Endothelial cell of umbilical vein (primary cell): ENCODE results near the gene KPRP. TPM values are rescaled to one million over a fixed set of nuclear protein-coding genes. Genes with fewer than 3 reads are reported as not detected.

Experiments used
- BruUV-seq: library from RNA; stranded (reverse); fragments of 400-500 nt; replicated peaks from 2 replicates; lab custom pipeline; 2021; lab: Mats Ljungman, UMichigan
- CTCF ChIA-PET: fragments of 300-600, 350-600 bp; sonication (Branson Sonifier 250); formaldehyde crosslinking; loops from one replicate; lab custom pipeline; 2021; ENCODE audit warnings: antibody characterized with exemption, inconsistent platforms; lab: Charles Lee
- POLR2A ChIA-PET: fragments of 300-600, 350-600 bp; sonication (Branson Sonifier 250); formaldehyde crosslinking; loops from one replicate; lab custom pipeline; 2021; ENCODE audit warnings: antibody characterized with exemption, inconsistent platforms; lab: Charles Lee
- DNase-seq: peaks from one replicate; pipeline ENCODE4 v3.0.0-alpha.2; 2011; ENCODE audit warnings: low read depth, low spot score
- FAIRE-seq: peaks from 2 replicates; lab custom pipeline; 2011; peaks lifted over from hg19 to GRCh38; lab: Jason Lieb, UNC
- H2AFZ ChIP-seq: 2 replicates; pipeline ENCODE4 v1.6.0; 2012; ENCODE audit warnings: low read depth, low read length, control low read depth, inconsistent platforms
- H3K27ac ChIP-seq: 2 replicates; pipeline ENCODE4 v1.5.1; 2011; ENCODE audit warnings: low read depth, mild to moderate bottlenecking, control low read depth, low read length, moderate library complexity; ENCODE audit not compliant: insufficient read depth
- H3K27me3 ChIP-seq, 2 experiments: 2 replicates each; pipeline versions ENCODE4 v1.6.0 to v1.6.1; 2011; ENCODE audit warnings: low read length in 2 of 2, mixed read lengths in 1 of 2; ENCODE audit not compliant: control insufficient read depth in 2 of 2, insufficient read depth in 2 of 2
- H3K36me3 ChIP-seq, 2 experiments: 2 replicates in 1 of 2; 3 replicates in 1 of 2; pipeline ENCODE4 v1.5.1; 2011; ENCODE audit warnings: low read length in 2 of 2, mild to moderate bottlenecking in 1 of 2, moderate library complexity in 1 of 2; ENCODE audit not compliant: control insufficient read depth in 2 of 2, insufficient read depth in 2 of 2; ENCODE audit errors: extremely low read depth in 1 of 2
- H3K4me1 ChIP-seq: 3 replicates; pipeline ENCODE4 v1.5.1; 2011; ENCODE audit warnings: mild to moderate bottlenecking, low read length; ENCODE audit not compliant: control insufficient read depth, insufficient read depth; ENCODE audit errors: extremely low read depth
- H3K4me2 ChIP-seq: 2 replicates; pipeline ENCODE4 v1.6.1; 2011; ENCODE audit warnings: low read length, control low read depth, mixed read lengths; ENCODE audit not compliant: insufficient read depth
- H3K4me3 ChIP-seq, 3 experiments: fragments of 200-600 bp in 1 of 3; sonication (generic), shearing (Covaris generic) in 1 of 3; replicated peaks in 1 of 3; 2 replicates each; pipeline ENCODE4 v1.5.1; 2011 to 2016; ENCODE audit warnings: control low read depth in 3 of 3, low read length in 3 of 3, mild to moderate bottlenecking in 2 of 3, inconsistent platforms in 1 of 3, low read depth in 1 of 3, moderate library complexity in 1 of 3; ENCODE audit not compliant: insufficient read depth in 1 of 3
- H3K79me2 ChIP-seq: 2 replicates; pipeline ENCODE4 v1.6.0; 2012; ENCODE audit warnings: low read length, inconsistent platforms; ENCODE audit not compliant: control insufficient read depth, insufficient read depth
- H3K9ac ChIP-seq: replicated peaks from 2 replicates; pipeline ENCODE3; 2011; ENCODE audit warnings: low read length, control low read depth; ENCODE audit not compliant: insufficient read depth; ENCODE audit errors: extremely low read depth
- H3K9me1 ChIP-seq: replicated peaks from 3 replicates; pipeline ENCODE4 v1.6.0; 2011; ENCODE audit warnings: mild to moderate bottlenecking, low read length; ENCODE audit not compliant: control insufficient read depth, insufficient read depth; ENCODE audit errors: extremely low read depth
- H3K9me3 ChIP-seq: replicated peaks from 2 replicates; pipeline ENCODE4 v1.5.1; 2012; ENCODE audit warnings: low read length, inconsistent platforms; ENCODE audit not compliant: control insufficient read depth, insufficient read depth
- H4K20me1 ChIP-seq: replicated peaks from 2 replicates; pipeline ENCODE3; 2011; ENCODE audit warnings: mild to moderate bottlenecking, low read length; ENCODE audit not compliant: control insufficient read depth, insufficient read depth; ENCODE audit errors: extremely low read depth
- EZH2 ChIP-seq: IDR thresholded peaks from 2 replicates; pipeline ENCODE4 v1.6.1; 2012; ENCODE audit warnings: borderline replicate concordance, low read depth, mild to moderate bottlenecking, moderate library complexity, low read length, inconsistent platforms; ENCODE audit not compliant: severe bottlenecking
- FOS ChIP-seq: IDR thresholded peaks from 2 replicates; pipeline ENCODE4 v1.6.1; 2011; ENCODE audit warnings: mild to moderate bottlenecking, low read length, moderate library complexity, borderline replicate concordance; ENCODE audit not compliant: insufficient read depth
- GATA2 ChIP-seq: IDR thresholded peaks from 2 replicates; pipeline ENCODE4 v1.7.0; 2011; ENCODE audit warnings: low read depth, mild to moderate bottlenecking, moderate library complexity, mixed read lengths, low read length; ENCODE audit not compliant: insufficient read length, insufficient read depth
- JUN ChIP-seq: IDR thresholded peaks from 2 replicates; pipeline ENCODE4 v1.6.1; 2011; ENCODE audit warnings: borderline replicate concordance, low read depth; ENCODE audit not compliant: insufficient read length, insufficient read depth
- MYC ChIP-seq: IDR thresholded peaks from one replicate; pipeline ENCODE4 v1.6.1; 2011; ENCODE audit warnings: mild to moderate bottlenecking, low read depth, low read length
- POLR2A ChIP-seq: IDR thresholded peaks from 2 replicates; pipeline ENCODE4 v1.6.1; 2012; ENCODE audit warnings: low read depth, mild to moderate bottlenecking, control low read depth, low read length
- POLR2AphosphoS5 ChIP-seq: IDR thresholded peaks from 2 replicates; pipeline ENCODE4 v1.6.1; 2012; ENCODE audit warnings: low read depth, mild to moderate bottlenecking, control low read depth, low read length, moderate library complexity; ENCODE audit not compliant: insufficient read depth
- dilution Hi-C: fragments of 300-500 bp; cut with MboI; formaldehyde crosslinking; loops from one replicate; pipeline ENCODE4 v1.15.0; 2019; ENCODE audit warnings: low sequenced_read_pairs; ENCODE audit not compliant: extremely low pct_ligation_motif_present
- intact Hi-C: fragments of 100-400 bp; cut with micrococcal nuclease; formaldehyde crosslinking; loops from one replicate; pipeline ENCODE4 v1.10.0; 2022
- polyA plus RNA-seq, 4 experiments: library from polyadenylated mRNA; depleted of rRNA in 3 of 4; stranded (reverse) in 3 of 4; unstranded in 1 of 4; fragments of >200 nt; gene quantifications; 2 replicates each; pipeline versions ENCODE4 v1.2.1 to v1.2.3, GENCODE V29; 2011 to 2012; ENCODE audit warnings: missing spikeins in 1 of 4
- total RNA-seq: library from RNA; stranded (reverse); gene quantifications from 2 replicates; pipeline ENCODE4 v1.2.3, GENCODE V29; 2021
- TF ChIP-seq, protein P1 (sequence below): IDR thresholded peaks from 2 replicates; pipeline ENCODE4 v1.6.1; 2011; ENCODE audit not compliant: insufficient read depth, insufficient read length
- TF ChIP-seq, protein P2 (sequence below), 2 donors: IDR thresholded peaks; 1 replicate in 1 of 2; 2 replicates in 1 of 2; pipeline ENCODE4 v1.5.1; 2011; ENCODE audit warnings: low read length in 2 of 2, mild to moderate bottlenecking in 2 of 2, moderate library complexity in 2 of 2, control low read depth in 1 of 2, inconsistent platforms in 1 of 2, low read depth in 1 of 2; ENCODE audit not compliant: insufficient read depth in 1 of 2; ENCODE audit errors: extremely low read depth in 1 of 2

Gene KPRP
- total and polyA plus RNA-seq, 2 donors (not counting 3 experiments of a cell fraction or from before 2014, with no cell fraction given) = not detected

DNA sequence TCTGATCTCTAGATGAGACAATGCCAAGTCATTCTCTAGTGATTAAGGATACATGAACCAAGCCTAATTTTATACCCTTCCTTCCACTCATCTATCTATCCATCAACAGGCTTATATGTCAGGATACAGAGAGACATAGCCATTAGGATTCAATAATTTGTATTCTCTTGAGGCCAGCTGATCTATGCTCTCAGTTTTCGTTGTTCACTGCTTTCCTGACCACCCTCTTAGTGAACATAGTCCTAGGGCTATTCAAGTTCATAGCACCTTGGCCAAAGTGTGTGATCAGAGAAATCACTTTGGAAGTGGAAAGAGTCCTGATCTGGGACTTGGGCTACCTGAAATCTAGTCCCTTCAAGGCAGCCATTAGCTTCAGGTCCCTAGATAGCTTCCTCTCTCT lies 4.2 kb upstream of the KPRP start:
- H3K36me3 ChIP-seq = no peaks in the 10 kb centered on the region
- dilution Hi-C loops (no loop called here), intact Hi-C loops (no loop called here)
- H4K20me1 ChIP-seq = no peaks in the 10 kb centered on the region
- H2AFZ ChIP-seq = no peak overlapping the region
- no TSS peak for BruUV-seq
- H3K27ac ChIP-seq = no peak overlapping the region
- H3K4me3 ChIP-seq = no peak overlapping the region
- H3K4me1 ChIP-seq = no peaks in the 10 kb centered on the region
- H3K9me1 ChIP-seq = no peaks in the 10 kb centered on the region
- no peaks in the 10 kb centered on the region for H3K9me3 ChIP-seq
- H3K79me2 ChIP-seq = no peaks in the 10 kb centered on the region
- H3K9ac ChIP-seq = no peak overlapping the region
- no peak for FAIRE-seq
- H3K4me2 ChIP-seq = no peak overlapping the region
- TF ChIP-seq, protein P1, sequence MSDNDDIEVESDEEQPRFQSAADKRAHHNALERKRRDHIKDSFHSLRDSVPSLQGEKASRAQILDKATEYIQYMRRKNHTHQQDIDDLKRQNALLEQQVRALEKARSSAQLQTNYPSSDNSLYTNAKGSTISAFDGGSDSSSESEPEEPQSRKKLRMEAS = no peak
- TF ChIP-seq POLR2AphosphoS5 (no peak), GATA2 (no peak), JUN (no peak), MYC (no peak), EZH2 (no peak), FOS (no peak), POLR2A (no peak)
- TF ChIP-seq, protein P2, sequence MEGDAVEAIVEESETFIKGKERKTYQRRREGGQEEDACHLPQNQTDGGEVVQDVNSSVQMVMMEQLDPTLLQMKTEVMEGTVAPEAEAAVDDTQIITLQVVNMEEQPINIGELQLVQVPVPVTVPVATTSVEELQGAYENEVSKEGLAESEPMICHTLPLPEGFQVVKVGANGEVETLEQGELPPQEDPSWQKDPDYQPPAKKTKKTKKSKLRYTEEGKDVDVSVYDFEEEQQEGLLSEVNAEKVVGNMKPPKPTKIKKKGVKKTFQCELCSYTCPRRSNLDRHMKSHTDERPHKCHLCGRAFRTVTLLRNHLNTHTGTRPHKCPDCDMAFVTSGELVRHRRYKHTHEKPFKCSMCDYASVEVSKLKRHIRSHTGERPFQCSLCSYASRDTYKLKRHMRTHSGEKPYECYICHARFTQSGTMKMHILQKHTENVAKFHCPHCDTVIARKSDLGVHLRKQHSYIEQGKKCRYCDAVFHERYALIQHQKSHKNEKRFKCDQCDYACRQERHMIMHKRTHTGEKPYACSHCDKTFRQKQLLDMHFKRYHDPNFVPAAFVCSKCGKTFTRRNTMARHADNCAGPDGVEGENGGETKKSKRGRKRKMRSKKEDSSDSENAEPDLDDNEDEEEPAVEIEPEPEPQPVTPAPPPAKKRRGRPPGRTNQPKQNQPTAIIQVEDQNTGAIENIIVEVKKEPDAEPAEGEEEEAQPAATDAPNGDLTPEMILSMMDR (IDR thresholded peaks at IDR 0.05; ENCODE audit: extremely low read depth in 1 of 2, insufficient read depth in 1 of 2, low read depth in 1 of 2, low read length in 2 of 2) = no peak
- no peaks in the 10 kb centered on the region for H3K27me3 ChIP-seq
- POLR2A ChIA-PET = no interaction called here
- CTCF ChIA-PET = no interaction called here
- DNase-seq = no peak
